ENCODE results near the gene SLC24A4.

- TF ChIP-seq POLR2AphosphoS5 (IDR thresholded peaks at IDR 0.05; ENCODE audit: low read depth, low read length), result no peak
- TF ChIP-seq, protein P1, sequence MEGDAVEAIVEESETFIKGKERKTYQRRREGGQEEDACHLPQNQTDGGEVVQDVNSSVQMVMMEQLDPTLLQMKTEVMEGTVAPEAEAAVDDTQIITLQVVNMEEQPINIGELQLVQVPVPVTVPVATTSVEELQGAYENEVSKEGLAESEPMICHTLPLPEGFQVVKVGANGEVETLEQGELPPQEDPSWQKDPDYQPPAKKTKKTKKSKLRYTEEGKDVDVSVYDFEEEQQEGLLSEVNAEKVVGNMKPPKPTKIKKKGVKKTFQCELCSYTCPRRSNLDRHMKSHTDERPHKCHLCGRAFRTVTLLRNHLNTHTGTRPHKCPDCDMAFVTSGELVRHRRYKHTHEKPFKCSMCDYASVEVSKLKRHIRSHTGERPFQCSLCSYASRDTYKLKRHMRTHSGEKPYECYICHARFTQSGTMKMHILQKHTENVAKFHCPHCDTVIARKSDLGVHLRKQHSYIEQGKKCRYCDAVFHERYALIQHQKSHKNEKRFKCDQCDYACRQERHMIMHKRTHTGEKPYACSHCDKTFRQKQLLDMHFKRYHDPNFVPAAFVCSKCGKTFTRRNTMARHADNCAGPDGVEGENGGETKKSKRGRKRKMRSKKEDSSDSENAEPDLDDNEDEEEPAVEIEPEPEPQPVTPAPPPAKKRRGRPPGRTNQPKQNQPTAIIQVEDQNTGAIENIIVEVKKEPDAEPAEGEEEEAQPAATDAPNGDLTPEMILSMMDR (IDR thresholded peaks at IDR 0.05 in 2 of 3, conservative IDR thresholded peaks at IDR 0.05 in 1 of 3; ENCODE audit: borderline replicate concordance in 1 of 3, insufficient read depth in 1 of 3, low read depth in 2 of 3, low read length in 2 of 3), result 0 out of 6 replicates have a peak, but pooled peaks of 1 of the 3 experiments have one; percentile 14
Observed at GRCh38 chr14:92328664-92329255, 5.8 kb downstream of the SLC24A4 start.
